ENCODE data around the gene NRL.

- TF ChIP-seq CTCF (IDR thresholded peaks at IDR 0.05) (peak in 1 of 6 experiments; percentile 10), POLR2A (IDR thresholded peaks at IDR 0.05) (peak in 1 of 2 donors; percentile 66)
These were observed 31.8 kb upstream of the NRL start, which contains the start of gene PSME2 for GRCh38 chr14:24146453-24146977.
